OCI-LY3 (cell line): ENCODE results near the gene C1QTNF6.

Source experiments
- H2AFZ ChIP-seq: fragments of 200-600, 300-600 bp; shearing (Covaris generic); 2 replicates; pipeline ENCODE4 v1.6.0; 2014; ENCODE audit warnings: antibody characterized with exemption, low read depth, low read length
- H3K27ac ChIP-seq: fragments of 200-600, 300-600 bp; sonication (generic); 2 replicates; pipeline ENCODE4 v1.5.1; 2014; ENCODE audit warnings: mild to moderate bottlenecking, low read length, moderate library complexity, mixed read lengths
- H3K27me3 ChIP-seq: fragments of 200-600, 300-600 bp; sonication (generic); 2 replicates; pipeline ENCODE4 v1.6.1; 2014; ENCODE audit warnings: low read depth, low read length, mixed read lengths
- H3K36me3 ChIP-seq: fragments of 200-600, 300-600 bp; sonication (generic); replicated peaks from 2 replicates; pipeline ENCODE3; 2014; ENCODE audit warnings: low read depth, low read length, mixed read lengths
- H3K4me1 ChIP-seq: fragments of 300-600, 200-600 bp; sonication (generic); 2 replicates; pipeline ENCODE4 v1.6.1; 2014; ENCODE audit warnings: low read length, mixed read lengths
- H3K4me2 ChIP-seq: fragments of 200-600, 300-600 bp; sonication (generic); 2 replicates; pipeline ENCODE4 v1.6.1; 2014; ENCODE audit warnings: low read length, mixed read lengths
- H3K4me3 ChIP-seq: fragments of 300-600, 200-600 bp; sonication (generic); 2 replicates; pipeline ENCODE4 v1.5.1; 2014; ENCODE audit warnings: antibody characterized with exemption, mild to moderate bottlenecking, low read length, moderate library complexity
- H3K79me2 ChIP-seq: fragments of 300-600, 200-600 bp; shearing (Covaris generic); 2 replicates; pipeline ENCODE4 v1.6.1; 2014; ENCODE audit warnings: mild to moderate bottlenecking, low read length, mixed read lengths
- H3K9ac ChIP-seq: fragments of 300-600, 200-600 bp; shearing (Covaris generic); 2 replicates; pipeline ENCODE4 v1.6.0; 2014; ENCODE audit warnings: mild to moderate bottlenecking, low read length, moderate library complexity
- H3K9me3 ChIP-seq: fragments of 200-600, 300-600 bp; shearing (Covaris generic); 2 replicates; pipeline ENCODE4 v1.6.1; 2014; ENCODE audit warnings: low read length, mixed read lengths; ENCODE audit not compliant: insufficient read depth
- H4K20me1 ChIP-seq: fragments of 200-600, 300-600 bp; sonication (generic); 2 replicates; pipeline ENCODE4 v1.6.1; 2016; ENCODE audit warnings: low read length, mixed read lengths; ENCODE audit not compliant: insufficient read depth
- CTCF ChIP-seq: fragments of 200-600, 300-600 bp; sonication (generic); IDR thresholded peaks from 2 replicates; pipeline ENCODE4 v1.5.1; 2014; ENCODE audit warnings: antibody characterized with exemption, low read length, low read depth
- EZH2phosphoT487 ChIP-seq: fragments of 200-600 bp; shearing (Covaris generic); IDR thresholded peaks from 2 replicates; pipeline ENCODE4 v1.6.1; 2018; ENCODE audit warnings: antibody characterized with exemption, mixed run types, low read depth

Gene C1QTNF6

DNA sequence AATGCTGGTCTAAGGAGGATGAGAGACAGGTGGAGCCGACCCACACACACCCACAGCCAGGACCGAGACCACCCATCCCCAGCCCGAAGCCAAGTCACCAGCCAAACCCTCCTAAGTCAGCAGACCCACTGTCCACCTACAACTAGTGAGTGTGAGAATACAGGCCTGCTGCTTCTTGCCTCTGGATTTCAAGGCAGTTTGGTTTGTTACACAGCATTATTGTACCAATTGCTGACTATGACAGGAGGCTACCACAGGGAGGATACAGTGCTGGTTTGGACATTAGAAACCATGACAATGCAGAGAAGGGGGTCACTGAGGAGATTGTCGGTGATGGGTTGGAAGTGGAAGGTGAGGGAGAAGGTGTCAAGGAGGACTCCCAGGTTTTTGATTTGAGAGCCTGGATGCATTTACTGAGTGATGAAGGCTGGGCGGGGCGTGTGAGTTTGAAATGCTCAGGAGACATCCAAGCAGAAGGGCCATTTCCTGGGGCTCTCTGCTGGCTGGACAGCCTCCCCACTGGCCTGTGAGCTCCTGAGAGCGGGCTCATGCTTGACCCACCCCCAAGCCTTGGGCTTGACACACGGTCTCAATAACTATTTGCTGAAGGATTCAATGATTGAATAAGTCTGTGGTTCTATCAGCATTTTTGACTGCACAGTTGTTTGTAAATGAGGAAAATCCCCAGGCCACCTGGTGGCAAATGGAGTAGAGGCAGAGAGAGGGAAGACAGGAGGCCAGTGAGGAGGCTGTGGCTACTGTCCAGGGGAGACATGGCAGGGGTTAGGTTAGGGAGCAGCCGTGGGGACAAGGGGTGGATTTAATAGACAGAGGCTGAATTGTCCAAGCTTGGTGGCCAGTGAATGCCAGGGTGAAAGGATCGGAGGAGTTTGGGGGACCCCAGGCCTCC lies 33.6 kb upstream of the C1QTNF6 start:
- H3K4me2 ChIP-seq = no peak overlapping the region
- H3K27me3 ChIP-seq = no peaks in the 10 kb centered on the region
- no peak overlapping the region for H2AFZ ChIP-seq
- peak overlapping the region; percentile 97 for H3K27ac ChIP-seq
- peak overlapping the region; percentile 22; the same call in 1 of the 2 replicates for H3K9ac ChIP-seq
- H4K20me1 ChIP-seq = no peaks in the 10 kb centered on the region
- peaks cover 87% of the 10 kb centered on the region for H3K4me1 ChIP-seq
- H3K79me2 ChIP-seq = peaks cover 41% of the 10 kb centered on the region
- TF ChIP-seq CTCF = no peak
- no peak for TF ChIP-seq EZH2phosphoT487
- H3K4me3 ChIP-seq = no peak overlapping the region
- peaks cover 72% of the 10 kb centered on the region for H3K36me3 ChIP-seq
- H3K9me3 ChIP-seq = peaks cover 10% of the 10 kb centered on the region; the same call in 1 of the 2 replicates

DNA sequence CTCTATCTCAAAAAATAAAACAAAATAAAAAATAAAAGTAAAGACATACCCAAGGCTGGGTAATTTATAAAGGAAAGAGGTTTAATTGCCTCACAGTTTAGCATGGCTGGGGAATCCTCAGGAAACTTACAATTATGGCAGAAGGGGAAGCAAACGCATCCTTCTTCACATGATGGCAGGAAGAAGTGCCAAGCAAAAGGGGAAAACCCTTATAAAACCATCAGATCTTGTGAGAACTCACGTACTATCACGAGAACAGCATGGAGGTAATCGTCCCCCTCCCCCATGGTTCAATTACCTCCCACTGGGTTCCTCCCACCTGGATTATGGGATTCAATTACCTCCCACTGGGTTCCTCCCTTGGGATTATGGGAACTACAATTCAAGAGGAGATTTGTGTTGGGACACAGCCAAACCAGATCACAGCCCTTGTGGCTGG lies 32.5 kb upstream of the C1QTNF6 start:
- Histone ChIP-seq H3K4me1 (peaks cover 81% of the 10 kb centered on the region), H3K79me2 (peaks cover 41% of the 10 kb centered on the region), H3K36me3 (peaks cover 66% of the 10 kb centered on the region), H3K9ac (peak overlapping the region; percentile 93), H3K4me3 (peak overlapping the region; percentile 70), H3K9me3 (peaks cover 10% of the 10 kb centered on the region; the same call in 1 of the 2 replicates), H2AFZ (no peak overlapping the region), H4K20me1 (no peaks in the 10 kb centered on the region), H3K27ac (peak overlapping the region; percentile 97), H3K4me2 (peak overlapping the region; percentile 90), H3K27me3 (no peaks in the 10 kb centered on the region)
- TF ChIP-seq CTCF (no peak), EZH2phosphoT487 (no peak)

DNA sequence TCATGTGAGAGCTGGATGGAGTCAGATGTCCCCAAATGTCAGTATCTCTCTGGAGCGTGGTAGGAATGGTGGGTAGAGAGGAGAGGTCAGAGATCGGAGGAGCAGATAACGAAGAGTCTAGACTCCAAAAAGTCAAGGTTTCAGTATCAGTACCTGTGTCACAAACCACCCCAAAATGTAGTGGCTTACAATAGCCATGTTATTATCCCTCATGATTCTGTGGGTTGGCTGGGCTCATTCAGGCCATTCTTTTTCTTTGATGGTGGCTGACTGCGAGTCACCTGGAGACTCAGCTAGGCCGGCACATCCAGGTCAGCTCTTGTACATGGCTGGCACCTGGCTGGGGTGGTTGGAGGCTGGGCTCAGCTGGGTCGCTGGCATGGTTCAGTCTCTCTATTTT lies 31.5 kb upstream of the C1QTNF6 start:
- Histone ChIP-seq H3K79me2 (peaks cover 38% of the 10 kb centered on the region), H4K20me1 (no peaks in the 10 kb centered on the region), H2AFZ (no peak overlapping the region), H3K9ac (peak overlapping the region; percentile 93), H3K4me1 (peaks cover 70% of the 10 kb centered on the region), H3K9me3 (peaks cover 10% of the 10 kb centered on the region; the same call in 1 of the 2 replicates), H3K36me3 (peaks cover 56% of the 10 kb centered on the region), H3K27ac (peak overlapping the region; percentile 97), H3K27me3 (no peaks in the 10 kb centered on the region), H3K4me2 (peak overlapping the region; percentile 90), H3K4me3 (peak overlapping the region; percentile 70)
- no peak for TF ChIP-seq EZH2phosphoT487
- no peak for TF ChIP-seq CTCF

- no peak for TF ChIP-seq EZH2phosphoT487
- TF ChIP-seq CTCF = no peak
- Histone ChIP-seq H3K4me2 (peak overlapping the region; percentile 90), H3K9ac (peak overlapping the region; percentile 93), H3K79me2 (peaks cover 33% of the 10 kb centered on the region), H3K4me3 (peak overlapping the region; percentile 70), H3K27me3 (no peaks in the 10 kb centered on the region), H3K4me1 (peaks cover 64% of the 10 kb centered on the region), H4K20me1 (no peaks in the 10 kb centered on the region), H3K27ac (peak overlapping the region; percentile 97), H3K36me3 (peaks cover 51% of the 10 kb centered on the region), H2AFZ (no peak overlapping the region), H3K9me3 (peaks cover 10% of the 10 kb centered on the region; the same call in 1 of the 2 replicates)
Measured at GRCh38 chr22:37218771-37219411, 30.8 kb upstream of the C1QTNF6 start.
